ENCODE measurements around the gene NCL. TPM values are rescaled to one million over a fixed set of nuclear protein-coding genes. Genes with fewer than 3 reads are reported as not detected.
"Not testable (repeated sequence)": the region's sequence is repeated elsewhere in the genome, so short reads cannot be mapped to it uniquely, and the experiment has no call there.

Gene NCL
- total RNA-seq, 1 donor from 2014 or later: 709 TPM

GRCh38 chr2:231461516-231461971, 2.7 kb downstream of the NCL start:
- Mint-ChIP-seq H3K27me3 (no peaks in the 10 kb centered on the region), H3K36me3 (peaks cover 56% of the 10 kb centered on the region), H3K4me1 (ENCODE audit: unreplicated experiment) (peaks cover 28% of the 10 kb centered on the region), H3K27ac (peak overlapping the region; percentile 99), H3K4me3 (peak overlapping the region; percentile 90), H3K9me3 (no peaks in the 10 kb centered on the region)
- DNase-seq (ENCODE audit: extremely low spot score, unreplicated experiment): no peak
- no peak for TF ChIP-seq CTCF (conservative IDR thresholded peaks at IDR 0.05)

- Mint-ChIP-seq H3K4me3 (peak overlapping the region; percentile 51), H3K4me1 (ENCODE audit: unreplicated experiment) (peaks cover 28% of the 10 kb centered on the region), H3K27ac (peak overlapping the region; percentile 67), H3K36me3 (peaks cover 59% of the 10 kb centered on the region)
- DNase-seq (ENCODE audit: extremely low spot score, unreplicated experiment); H3K27me3 Mint-ChIP-seq; H3K9me3 Mint-ChIP-seq: not testable (repeated sequence)
Observed at GRCh38 chr2:231460841-231461240, 3.4 kb downstream of the NCL start.

DNA sequence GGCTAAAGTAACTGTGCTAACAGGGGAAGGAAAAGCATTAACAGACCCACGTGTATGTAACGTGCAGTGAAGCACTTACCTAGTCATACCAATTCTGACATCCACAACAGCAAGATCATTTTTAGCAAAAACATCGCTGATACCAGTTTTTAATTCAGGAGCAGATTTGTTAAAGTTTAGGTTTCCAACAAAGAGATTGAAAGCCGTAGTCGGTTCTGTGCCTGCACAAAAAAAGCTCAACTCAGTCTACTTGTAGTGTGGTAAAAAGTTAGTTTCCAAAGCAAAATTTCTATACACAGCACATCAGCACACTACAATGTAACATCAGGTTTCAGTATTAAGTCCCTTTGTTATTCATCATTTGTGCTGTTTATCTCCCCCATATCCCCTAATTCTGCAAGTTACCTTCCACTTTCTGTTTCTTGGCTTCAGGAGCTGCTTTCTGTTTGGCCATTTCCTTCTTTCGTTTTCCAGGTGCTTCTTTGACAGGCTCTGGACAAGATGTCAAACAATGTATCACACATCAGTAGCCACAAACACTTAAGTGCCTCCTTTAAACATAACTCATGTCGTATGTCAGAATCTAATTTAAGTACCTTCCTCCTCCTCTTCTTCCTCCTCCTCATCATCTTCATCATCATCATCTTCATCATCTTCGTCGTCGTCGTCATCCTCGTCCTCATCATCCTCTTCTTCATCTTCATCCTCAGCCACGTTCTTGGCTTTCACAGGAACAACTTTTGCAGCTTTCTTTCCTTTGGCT, 4.0 kb downstream of the NCL start:
- H3K4me3 Mint-ChIP-seq: peak overlapping the region; percentile 51
- no peaks in the 10 kb centered on the region for H3K27me3 Mint-ChIP-seq
- peaks cover 65% of the 10 kb centered on the region for H3K36me3 Mint-ChIP-seq
- no peak for TF ChIP-seq CTCF (conservative IDR thresholded peaks at IDR 0.05)
- peaks cover 28% of the 10 kb centered on the region for H3K4me1 Mint-ChIP-seq (ENCODE audit: unreplicated experiment)
- H3K9me3 Mint-ChIP-seq: no peaks in the 10 kb centered on the region
- H3K27ac Mint-ChIP-seq: peak overlapping the region; percentile 67
- no peak for DNase-seq (ENCODE audit: extremely low spot score, unreplicated experiment)

DNA sequence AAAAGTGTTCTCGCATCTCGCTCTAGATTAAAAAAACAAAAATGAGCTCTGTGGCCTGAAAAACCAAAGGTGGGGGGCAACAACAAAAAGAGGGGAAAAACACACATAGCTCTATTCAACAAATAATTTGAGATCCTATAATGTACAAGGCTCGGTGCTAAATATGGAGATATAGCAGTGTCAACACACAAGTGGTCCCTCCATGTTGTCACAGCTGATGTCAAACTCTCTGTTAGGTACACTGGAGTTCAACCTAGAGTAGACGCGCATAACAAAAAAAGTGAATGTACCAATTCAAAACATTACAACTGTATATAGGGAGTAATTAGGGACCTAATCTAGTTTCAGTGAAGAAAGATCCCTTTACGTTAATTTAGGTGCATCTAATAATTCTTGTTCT, 5.9 kb downstream of the NCL start:
- TF ChIP-seq CTCF (conservative IDR thresholded peaks at IDR 0.05): no peak
- Mint-ChIP-seq H3K27me3 (no peaks in the 10 kb centered on the region), H3K4me1 (ENCODE audit: unreplicated experiment) (peaks cover 31% of the 10 kb centered on the region), H3K27ac (no peak overlapping the region), H3K9me3 (no peaks in the 10 kb centered on the region), H3K36me3 (peaks cover 67% of the 10 kb centered on the region), H3K4me3 (no peak overlapping the region)
- DNase-seq (ENCODE audit: extremely low spot score, unreplicated experiment): no peak

DNA sequence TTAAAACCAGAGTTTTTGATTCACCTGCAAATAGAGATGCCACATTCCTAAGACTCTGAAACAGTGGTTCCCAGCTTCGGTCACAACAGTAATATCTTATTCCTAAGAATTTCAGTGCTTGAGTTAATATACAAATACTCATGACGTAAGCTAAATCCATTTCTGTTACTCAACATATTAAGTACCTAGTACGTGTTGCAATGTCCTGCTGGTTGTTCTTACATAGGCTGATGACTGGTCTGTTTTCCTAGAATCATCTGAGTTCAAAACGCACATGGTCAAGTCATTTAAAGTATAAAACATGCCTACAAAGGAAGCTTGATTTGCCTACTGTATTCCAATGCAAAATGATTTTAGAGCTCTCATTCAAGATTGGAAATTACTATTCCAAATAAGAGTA, 7.2 kb downstream of the NCL start:
- H3K27me3 Mint-ChIP-seq: no peaks in the 10 kb centered on the region
- H3K4me1 Mint-ChIP-seq (ENCODE audit: unreplicated experiment): peaks cover 27% of the 10 kb centered on the region
- H3K9me3 Mint-ChIP-seq: no peaks in the 10 kb centered on the region
- no peak for TF ChIP-seq CTCF (conservative IDR thresholded peaks at IDR 0.05)
- no peak for DNase-seq (ENCODE audit: extremely low spot score, unreplicated experiment)
- H3K27ac Mint-ChIP-seq: no peak overlapping the region
- no peak overlapping the region for H3K4me3 Mint-ChIP-seq
- H3K36me3 Mint-ChIP-seq: peaks cover 56% of the 10 kb centered on the region

DNA sequence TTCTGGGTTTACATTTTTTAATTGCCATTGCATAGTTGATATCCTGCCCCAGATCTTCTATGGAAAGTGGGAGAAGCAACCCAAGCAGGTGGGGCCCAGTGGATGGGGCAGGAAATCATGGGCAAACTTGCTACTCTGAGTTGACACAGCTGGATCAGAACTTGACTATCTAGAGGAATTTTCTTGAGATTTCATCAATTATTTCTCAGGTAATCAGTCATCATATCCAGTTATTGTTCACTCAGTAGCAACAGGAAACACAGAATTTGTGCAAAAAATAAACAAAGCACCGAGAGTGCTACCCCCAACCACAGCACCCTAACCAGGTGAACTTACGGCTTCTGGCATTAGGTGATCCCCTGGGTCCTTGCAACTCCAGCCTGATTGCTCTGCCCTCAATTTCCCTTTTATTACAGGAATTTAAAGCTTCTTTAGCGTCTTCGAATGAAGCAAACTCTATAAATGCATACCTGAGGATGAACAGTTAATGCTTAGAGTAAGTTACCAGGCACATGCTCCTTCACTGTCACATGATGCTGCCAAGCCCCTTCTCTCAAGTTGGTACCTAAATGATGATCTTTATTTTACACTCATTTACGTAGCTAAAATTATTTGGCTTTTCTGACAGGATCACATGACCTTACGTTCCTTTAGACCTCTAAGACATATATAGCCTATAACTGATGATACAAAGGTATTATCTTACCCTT, 7.8 kb downstream of the NCL start:
- Mint-ChIP-seq H3K27ac (no peak overlapping the region), H3K4me1 (ENCODE audit: unreplicated experiment) (peaks cover 20% of the 10 kb centered on the region), H3K27me3 (no peaks in the 10 kb centered on the region), H3K4me3 (no peak overlapping the region), H3K36me3 (peaks cover 55% of the 10 kb centered on the region), H3K9me3 (no peaks in the 10 kb centered on the region)
- TF ChIP-seq CTCF (conservative IDR thresholded peaks at IDR 0.05): no peak
- no peak for DNase-seq (ENCODE audit: extremely low spot score, unreplicated experiment)

Data from type B pancreatic cell (in vitro differentiated cells).